ENCODE data around the gene FGF18.

DNA sequence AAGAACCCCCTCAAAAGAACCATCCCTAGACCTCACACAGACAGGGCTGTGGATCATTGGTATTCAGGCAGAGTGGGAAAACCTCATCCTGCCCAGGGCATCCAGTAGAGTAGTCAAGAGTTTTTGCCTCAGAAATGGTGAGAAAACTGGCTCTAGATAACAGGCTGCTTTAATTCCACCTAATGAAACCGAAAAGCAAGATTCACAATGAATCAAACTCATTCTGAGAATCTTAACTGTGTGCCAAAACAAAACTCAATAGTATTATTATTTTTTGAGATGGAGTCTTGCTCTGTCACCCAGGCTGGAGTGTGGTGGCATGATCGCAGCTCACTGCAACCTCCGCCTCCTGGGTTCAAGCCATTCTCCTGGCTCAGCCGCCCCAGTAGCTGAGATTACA lies 49.5 kb upstream of the FGF18 start:
- TF ChIP-seq, protein P1, sequence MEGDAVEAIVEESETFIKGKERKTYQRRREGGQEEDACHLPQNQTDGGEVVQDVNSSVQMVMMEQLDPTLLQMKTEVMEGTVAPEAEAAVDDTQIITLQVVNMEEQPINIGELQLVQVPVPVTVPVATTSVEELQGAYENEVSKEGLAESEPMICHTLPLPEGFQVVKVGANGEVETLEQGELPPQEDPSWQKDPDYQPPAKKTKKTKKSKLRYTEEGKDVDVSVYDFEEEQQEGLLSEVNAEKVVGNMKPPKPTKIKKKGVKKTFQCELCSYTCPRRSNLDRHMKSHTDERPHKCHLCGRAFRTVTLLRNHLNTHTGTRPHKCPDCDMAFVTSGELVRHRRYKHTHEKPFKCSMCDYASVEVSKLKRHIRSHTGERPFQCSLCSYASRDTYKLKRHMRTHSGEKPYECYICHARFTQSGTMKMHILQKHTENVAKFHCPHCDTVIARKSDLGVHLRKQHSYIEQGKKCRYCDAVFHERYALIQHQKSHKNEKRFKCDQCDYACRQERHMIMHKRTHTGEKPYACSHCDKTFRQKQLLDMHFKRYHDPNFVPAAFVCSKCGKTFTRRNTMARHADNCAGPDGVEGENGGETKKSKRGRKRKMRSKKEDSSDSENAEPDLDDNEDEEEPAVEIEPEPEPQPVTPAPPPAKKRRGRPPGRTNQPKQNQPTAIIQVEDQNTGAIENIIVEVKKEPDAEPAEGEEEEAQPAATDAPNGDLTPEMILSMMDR (IDR thresholded peaks at IDR 0.05), result no peak
- TF ChIP-seq POLR2A (IDR thresholded peaks at IDR 0.05), result no peak
